NCI-H1048 (cell line): ENCODE data around the gene HOXB8.

ENCODE experiments used
- DNase-seq: peaks from one replicate; lab custom pipeline; 2025; lab: John Stamatoyannopoulos, UW

HOXB8 gene

DNA sequence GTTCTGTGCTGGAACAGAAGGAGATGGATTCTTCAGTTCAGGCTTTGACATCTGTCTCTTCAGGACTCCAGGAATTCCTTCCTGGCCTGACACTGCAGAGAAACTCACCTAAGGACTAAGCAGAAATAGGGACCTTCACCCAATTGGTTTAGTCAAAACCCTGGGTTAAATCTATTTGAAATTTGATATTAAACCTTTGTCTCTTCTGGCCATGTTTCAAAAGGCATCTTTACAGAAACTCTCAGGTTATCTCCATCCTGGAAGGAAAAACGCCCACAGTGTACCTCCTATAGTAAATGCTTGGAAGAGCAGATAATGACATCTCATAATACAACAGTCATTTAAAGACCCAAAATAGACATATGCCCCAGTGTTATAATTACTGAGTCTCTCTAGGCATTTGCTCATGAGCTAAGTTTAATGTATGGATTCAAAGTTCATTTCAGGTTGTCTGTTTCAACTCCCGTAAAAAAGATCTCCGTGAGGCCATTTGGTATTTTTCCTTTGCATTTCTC lies 31.3 kb downstream of the HOXB8 start:
- DNase-seq, result no peak

DNA sequence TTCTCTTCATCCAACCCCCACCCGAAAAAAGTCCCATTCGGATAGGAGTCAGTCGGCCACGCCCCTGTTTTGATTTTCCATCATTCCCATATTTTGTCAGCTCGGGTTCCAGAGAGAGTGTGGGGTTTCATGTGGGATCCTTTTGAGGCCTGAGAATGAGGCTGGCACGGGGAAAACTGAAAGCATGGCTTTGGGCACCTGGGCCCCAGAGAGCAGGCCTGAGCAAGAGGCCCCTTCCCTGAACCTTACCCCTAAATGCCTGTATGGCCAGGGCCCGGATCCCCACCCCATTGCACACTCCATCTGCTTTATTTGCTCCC lies 32.4 kb downstream of the HOXB8 start:
- DNase-seq, result no peak

DNA sequence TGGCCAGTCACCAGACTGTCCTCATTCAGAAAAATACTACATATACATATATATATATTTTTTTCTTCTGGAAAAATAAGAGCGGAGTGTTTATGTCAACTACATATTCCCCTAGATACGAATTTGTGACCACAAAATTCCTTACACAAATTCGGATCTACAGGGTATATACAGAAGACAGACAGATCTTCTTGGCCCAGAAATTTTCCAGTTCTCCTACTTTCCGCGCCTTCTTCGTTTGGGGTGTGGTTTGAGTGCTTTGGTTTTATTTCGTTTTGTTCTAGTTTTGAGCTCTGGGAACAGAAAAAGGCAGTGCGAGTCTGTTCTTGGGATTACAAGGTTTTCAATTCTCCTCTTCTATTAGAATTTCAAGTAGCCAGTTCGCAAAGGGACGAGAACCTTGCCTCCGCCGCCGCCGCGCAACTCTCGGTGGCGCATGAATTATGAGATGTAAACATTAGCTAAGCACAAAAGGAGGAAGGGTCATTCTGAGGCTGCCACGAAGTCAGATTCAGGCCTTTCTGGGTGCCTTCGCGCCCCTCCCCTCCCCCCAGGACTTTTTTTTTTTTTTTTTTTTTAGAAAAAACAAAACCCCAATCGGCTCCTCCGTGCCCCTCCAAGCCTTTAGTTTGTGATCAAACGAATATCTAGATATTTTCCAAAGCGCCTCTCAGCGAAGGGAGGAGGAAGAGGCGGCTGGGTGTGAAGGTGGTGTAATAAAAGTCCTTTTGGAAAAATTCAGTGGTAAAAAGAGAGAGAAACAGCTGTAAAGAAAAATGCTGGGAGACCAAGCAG lies 35.1 kb downstream of the HOXB8 start:
- no peak for DNase-seq

DNA sequence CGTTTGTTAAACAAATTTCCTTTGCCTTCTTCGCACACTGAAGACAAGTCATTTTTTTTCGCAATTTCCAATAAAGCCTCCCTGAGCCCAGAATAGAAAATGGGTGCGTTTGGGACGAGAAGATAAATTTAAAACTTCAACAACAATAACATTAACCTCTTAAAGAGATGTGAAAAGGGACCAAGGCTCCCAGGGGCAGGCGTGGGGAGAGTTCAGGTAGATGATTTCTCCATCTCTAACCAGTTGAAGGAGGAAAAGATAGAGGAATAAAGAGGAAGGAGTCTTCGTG lies 35.7 kb downstream of the HOXB8 start:
- no peak for DNase-seq

DNA sequence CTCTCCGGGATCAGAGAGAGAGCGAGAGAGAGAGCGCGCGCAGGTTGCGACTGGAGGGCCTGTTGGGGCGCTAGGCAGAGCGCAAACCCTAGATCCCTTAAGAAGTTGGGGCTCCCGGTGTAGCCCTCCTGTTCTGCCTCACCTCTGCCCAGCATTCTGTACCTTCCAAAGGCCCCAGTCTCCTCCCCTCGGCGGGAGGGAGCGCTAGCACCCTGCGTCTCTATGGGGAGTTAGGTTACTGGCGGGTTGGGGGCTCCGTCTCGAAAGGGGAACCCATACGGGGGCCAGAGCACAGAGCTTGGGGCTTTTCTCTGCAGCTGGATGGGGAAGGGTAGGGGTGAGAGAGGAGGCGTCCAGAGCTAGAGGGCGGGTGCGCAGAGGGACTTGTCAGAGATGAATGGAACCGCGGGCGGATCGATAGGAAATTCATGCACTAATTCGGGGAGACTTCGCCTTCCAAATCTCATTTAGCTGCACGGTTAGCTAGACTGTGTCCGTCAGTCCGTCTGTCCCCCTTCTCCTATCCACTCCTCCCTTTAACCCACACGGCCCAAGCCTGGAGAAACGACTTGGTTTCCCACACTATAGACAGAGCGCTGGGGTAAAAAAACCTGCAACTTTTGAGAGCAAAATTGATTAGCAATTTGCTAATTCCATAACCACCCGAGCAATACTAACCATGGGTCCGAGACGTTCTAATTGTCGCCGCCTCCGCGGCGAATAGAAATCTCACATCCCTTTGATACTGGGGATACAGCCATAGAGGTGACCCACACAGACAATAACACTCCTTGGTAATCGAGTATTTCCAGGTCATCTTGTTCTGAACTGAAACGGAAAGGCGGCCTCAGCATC lies 36.2 kb downstream of the HOXB8 start:
- DNase-seq, result no peak

DNA sequence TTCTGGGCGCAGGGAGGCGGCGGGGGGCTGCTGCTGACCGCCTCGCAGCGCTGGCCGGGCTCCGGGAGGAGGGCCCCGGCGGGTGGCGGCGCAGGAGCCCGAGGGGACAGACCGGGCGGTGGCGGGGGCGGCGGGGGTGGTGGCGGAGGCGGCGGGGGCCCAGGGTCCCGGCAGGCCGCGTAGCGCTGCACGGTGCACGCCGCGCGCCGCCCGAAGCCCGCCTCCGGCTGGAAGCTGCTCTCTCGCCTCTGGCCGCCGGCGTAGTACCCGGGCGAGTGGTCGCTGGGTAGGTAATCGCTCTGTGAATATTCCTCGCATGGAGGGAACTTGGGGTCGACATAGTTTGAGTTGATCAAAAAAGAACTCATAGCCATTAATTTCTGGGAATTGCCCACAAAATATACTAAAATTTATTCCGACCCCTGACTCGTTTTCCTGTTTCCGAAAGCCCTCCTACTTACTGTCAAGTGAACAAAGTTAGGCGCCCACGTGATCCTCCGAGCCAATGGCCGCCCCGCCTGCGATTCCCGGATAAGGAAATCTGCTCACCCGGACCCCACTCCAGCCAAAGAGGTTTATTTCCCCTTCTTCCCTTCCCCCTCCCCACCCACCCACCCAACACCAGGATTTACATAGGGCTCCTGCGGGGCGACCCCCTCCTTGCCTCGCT lies 37.0 kb downstream of the HOXB8 start, which contains the start of gene HOXB4:
Gene HOXB4, minus strand, starts transcription at position 405 of the 670 bp plus-strand sequence. Its CDS starts 31 bp downstream, at position 374.
- no peak for DNase-seq

DNA sequence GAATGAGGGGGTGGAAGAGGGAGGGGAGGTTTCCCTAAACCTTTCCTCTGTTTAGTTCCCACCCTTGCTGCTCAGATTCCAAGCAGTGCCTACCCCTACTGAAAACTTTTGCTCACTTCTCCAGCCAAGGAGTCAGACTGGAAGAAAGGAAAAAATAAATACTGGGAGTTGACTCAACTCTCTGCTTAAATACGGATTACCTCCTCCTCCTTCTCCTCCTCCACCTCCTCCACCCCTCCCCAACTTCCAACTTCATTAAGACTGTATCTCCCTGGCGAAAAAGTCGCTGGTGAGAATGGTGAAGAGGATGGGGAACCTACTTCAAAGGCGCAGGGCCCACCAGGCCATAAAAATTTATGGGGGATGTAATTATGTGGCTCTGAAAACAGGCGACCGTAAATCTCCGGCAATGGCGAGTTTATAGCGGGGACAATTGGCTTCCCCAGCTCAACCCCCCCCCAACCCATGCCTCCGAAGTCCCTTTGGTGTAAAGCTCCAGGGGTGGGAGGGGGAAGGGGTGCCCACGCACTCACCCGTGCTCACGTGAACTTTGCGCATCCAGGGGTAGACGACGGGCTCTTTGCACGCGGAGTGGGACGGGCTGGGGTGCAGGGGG lies 37.7 kb downstream of the HOXB8 start:
- no peak for DNase-seq

DNA sequence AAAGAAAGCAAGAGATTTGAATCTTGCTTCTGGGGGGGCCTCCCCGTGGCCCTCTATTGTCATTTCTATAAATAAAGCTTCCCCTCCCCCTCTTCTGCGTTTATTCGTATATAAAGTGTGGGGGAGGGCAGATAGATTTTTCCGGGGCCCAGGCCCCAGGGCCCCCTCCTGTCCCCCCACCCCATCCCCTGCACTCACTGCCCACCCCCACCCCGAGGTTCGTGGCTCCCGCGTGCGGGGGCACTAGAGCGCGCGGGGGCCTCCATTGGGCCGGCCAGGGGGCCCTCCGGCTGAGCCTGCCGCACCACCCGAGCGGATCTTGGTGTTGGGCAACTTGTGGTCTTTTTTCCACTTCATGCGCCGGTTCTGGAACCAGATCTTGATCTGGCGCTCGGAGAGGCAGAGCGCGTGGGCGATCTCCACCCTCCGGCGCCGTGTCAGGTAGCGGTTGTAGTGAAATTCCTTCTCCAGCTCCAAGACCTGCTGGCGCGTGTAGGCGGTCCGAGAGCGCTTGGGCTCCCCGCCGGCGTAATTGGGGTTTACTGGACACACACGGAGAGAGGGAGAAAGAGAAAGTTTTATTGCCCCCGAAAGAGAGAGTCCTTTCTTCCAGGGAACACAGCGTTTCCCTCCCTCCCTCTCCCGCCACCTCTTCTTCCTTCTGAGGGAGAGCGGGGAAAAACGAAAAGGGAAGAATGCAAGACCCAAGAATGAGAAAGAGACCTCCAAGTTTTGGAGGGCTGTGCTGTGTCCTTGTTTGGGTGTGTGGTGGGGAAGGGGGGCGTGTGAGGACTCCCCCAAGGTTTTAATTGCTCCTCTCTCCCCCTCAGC lies 38.4 kb downstream of the HOXB8 start:
- no peak for DNase-seq

DNA sequence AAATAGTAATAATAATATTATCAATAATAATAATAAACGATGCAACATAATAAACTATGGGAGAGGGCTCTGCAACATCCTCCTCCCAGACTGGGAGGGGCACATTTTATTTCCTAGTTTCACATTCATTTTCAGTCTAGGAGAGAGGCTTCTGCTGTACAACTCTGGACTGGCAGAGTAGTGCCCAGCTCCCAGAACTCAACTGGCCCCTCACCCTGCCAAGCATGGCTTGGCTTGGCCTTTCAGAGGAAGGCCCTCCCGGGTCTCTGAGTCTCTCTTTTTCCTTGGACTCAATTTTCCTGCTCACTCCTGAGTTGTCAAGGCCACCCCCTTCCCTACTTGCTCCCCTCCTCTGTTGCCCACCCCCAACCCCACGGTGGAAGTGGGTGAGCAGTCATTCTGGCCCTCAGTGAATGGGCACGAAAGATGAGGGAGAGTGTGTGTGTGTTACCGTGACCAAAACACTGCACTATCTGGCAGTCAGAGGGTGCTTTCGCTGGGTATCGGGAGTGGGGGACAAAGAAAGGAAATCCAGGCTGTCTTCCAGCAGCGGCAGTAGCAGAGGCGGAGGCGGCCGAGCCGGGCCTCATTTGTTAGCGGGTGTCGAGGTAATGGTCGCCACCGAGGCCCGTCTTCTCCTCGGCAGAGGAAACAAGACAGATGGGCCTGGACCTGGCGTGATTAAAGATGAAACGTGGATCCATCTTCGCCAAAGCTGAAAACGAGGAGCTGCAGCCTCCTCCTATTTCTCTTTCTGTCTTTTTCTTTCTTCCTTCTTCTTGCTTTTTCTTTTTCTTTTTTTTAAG lies 39.2 kb downstream of the HOXB8 start:
- DNase-seq, result no peak

DNA sequence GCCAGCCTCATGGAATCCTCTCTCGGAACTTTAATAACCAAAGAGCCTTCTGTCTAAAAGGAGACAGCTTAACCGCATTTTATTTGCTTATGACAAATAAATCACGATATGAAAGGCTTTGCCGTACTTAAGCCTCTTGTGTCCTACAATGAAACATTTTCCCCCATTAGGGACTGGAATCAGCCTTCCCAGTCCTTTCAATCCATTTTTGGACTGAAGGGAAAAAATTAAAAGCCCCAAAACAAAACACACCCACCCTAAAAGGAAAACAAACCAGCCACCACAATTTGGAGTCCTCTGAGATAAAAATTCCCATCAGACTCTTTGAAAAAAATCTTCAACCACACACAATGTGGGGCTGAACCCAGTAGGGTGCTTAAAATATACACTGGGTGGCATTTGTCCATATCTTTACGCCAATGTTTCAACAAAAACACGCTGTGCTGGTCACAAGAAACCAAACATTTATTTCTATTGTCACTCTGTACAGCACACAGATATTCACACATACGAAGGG lies 40.0 kb downstream of the HOXB8 start:
- no peak for DNase-seq

DNA sequence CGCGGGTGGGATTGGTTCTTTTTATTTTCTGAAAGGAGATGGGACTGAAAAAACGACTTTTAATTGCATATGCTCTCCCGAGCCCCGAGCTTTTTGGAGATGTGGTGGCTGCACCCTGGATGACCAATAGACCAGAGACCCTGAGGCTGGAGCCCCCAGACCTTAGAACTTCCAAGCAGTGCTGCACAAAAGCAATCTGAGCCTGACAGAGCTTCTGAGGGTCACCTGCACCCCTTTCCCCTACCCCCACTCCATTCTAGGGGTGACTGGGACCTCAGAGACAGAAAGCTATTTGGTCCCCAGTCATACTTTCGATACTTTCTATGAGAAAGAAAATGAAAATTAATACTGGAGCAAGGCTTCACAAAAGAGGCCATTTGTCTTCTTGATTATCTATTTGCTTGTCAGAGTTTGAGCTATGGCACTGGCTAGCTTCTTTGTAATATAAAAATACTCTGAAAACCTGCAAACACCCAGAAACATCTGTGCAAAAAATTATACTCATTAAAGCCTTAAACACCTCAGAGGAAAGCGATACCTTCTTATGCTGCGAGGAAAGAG lies 40.5 kb downstream of the HOXB8 start:
- DNase-seq, result no peak

DNA sequence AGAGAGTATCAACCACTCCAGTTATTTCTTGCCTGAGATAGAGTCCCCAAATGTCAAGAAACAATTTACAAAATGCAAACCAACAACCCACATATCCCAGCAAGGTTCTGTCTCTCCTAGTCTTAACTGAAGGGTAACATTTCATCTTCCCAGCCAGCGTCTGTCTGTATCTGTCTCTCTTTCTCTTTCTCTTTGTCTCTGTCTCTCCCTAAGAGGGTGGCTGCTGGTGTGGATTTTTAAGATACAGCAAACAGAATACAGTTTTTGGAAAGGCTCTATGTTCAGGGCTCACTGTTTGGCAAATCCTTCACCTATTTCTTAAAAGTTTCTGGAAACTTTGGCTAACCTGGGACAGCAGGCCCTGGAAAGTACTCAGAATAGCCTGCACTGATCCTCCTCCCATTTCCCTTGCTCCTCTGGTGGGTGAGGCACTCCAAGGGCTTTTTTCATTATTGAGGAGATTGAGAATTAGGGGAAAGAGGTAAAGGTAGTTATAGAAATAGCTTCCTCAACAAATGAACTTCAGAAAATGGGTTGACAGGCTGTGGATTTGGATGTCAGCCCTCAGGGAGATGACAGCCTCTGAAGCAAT lies 43.2 kb downstream of the HOXB8 start:
- no peak for DNase-seq

DNA sequence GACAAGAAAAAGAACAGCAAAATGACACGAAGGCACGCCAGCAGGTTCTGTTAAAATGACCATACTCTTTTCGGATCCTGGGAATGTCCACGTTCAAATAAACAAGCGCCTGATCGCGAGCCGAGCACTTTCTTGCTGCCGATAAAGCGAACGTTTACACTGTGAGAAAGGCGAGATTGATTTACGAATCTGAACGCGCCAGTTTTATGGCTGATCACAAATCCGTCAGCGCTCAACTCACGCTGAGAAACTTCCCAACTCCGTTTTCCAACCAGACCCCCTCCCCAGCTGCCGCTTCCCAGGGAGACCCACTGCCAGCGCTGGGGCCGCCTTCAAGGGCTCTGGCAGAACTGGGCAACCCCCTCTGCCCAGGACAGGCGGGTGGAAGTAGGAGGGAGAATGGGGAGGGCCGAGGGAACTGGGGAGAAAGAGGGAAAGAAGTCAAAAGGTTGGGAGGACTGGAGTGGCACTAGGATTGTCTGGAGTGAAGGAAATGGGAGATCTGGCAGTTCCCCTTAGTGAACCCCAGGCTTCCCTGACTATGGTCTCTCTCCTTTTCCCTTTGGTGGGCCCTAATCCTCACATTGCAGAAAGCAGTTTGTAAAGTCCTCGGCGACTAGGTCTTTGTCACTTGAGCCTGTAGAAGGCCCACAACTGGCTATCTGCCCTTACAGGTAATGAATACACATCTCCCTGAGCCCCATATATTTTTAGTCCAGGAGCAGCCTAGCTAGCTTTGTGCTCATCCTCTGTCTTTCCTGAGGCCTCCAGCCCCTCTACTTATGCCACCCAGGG lies 43.9 kb downstream of the HOXB8 start:
- no peak for DNase-seq

DNA sequence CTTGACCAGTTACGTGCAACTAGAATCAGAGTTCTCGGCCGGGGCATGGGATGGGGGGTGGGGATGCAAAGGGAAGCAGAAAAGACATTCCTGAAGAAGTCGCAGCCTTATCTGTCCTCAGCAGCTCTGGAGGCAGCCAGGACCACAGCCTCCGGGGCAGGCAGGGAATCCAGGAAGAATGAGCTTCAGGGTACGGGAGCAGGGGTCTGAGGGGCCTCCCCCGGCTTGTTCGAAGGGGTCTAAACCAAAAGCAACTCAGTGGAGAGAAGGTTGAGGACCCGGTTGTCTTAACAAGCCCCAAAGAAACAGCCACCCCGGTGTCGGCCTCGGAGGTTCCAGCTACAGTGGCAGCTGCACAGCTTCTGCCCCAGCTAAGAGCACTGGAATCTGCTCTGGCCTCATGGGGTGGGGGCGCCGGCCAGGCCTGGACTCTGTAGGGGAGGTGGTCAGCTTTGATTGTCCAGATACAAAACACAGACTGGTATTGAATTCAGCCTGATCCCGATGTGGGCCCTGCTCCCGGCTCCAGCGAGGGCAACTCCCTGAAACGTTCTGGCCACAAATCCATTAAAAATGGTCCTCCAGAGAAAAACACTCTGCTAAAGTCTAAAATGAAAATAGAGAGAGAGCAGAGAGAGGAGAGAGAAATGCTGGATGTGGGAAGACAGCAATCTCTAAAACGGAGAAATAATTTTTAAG lies 44.6 kb downstream of the HOXB8 start:
- no peak for DNase-seq

DNA sequence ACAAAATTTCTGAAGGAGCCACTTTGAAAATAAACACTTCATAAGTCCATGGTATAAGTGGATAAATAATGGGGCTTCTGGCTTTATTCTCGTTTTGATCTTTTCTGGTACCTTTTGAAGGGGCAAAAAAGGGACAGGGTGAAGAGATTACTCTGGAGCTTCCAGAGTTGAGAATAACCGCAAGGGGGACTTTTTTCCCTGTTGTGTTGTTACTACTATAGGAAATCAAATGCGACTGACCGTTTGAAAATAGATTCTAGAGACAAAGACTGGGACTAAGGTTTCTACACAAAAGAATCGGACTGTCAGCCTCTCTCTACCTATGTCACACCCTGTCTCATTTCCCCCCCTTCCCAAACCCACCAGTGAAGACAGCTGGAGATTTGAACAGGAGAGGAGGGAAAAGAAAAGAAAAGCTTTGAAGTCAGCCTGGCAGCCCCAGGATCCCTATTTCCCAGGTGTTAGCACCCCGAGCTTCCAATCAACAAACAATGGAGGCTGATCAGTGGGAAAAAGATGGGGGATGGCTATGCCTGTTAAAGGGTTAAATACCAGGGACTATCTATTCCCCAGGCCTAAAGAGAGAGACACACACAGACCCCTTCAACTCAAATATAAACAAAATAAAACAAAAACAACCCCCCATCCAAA lies 45.3 kb downstream of the HOXB8 start:
- no peak for DNase-seq

DNA sequence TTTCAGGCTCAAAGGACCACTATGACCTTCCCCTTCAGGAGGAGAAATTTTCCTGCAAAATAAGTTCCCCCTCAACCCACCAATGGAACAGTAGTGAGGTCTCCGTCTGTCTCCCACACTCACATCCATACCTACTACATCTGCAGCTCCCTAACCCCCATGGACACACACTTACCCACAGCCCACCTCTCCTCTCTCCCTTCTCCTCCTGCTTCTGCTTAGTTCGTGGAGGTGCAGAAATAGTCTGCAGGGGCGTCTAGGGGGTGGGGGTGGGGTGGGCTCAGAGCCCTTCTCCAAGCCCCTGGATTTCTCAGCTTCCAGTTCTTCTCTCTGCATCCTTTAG lies 45.9 kb downstream of the HOXB8 start:
- DNase-seq, result no peak

DNA sequence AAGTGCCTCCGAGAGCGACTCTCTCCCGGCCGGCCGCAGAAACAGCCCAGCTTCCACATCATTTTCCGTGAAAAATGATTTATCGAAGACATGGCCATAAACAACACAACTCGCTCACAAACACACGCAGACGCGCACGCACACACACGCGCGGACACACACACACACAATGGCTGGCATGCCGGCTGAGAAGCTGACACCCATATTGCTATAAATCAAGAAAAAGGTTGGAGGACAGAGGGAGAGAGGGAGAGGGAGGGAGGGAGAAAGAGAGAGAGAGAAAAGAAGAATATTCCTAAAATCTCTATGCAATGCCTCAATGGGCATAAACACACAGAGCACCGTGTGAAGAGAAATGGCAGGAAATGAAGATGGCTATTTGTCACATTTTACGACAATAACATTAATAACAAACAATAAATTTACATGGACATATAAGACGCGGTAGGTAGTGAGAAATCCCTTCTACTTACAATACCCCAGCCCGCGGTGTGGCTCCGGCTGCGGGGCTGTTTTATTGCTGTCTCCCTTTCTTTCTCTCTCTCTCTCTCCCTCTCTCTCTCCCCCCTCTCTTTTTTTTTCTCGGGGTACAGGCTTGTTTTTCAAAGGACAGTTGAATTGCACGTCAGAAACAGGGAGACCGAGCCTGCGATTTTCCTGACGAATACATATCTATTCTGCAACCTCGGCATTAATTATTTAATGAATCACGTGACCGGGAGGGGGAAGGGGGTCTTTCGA lies 46.4 kb downstream of the HOXB8 start:
- no peak for DNase-seq
